ENCODE data around the gene DBNDD2.

DBNDD2 gene

GRCh38 chr20:45419188-45420091, 11.4 kb downstream of the DBNDD2 start:
- no peak for DNase-seq

GRCh38 chr20:45420125-45420524, 12.0 kb downstream of the DBNDD2 start:
- DNase-seq = no peak

GRCh38 chr20:45423700-45424099, 15.6 kb downstream of the DBNDD2 start:
- no peak for DNase-seq

- DNase-seq = no peak
Observed at GRCh38 chr20:45425561-45425960, 17.5 kb downstream of the DBNDD2 start.

- no peak for DNase-seq
Observed at GRCh38 chr20:45426320-45427016, 18.4 kb downstream of the DBNDD2 start.

- no peak for DNase-seq
Observed at GRCh38 chr20:45427236-45428149, 19.4 kb downstream of the DBNDD2 start.

- DNase-seq = no peak
Observed at GRCh38 chr20:45429618-45430017, 21.5 kb downstream of the DBNDD2 start.

GRCh38 chr20:45432294-45432693, 24.2 kb downstream of the DBNDD2 start:
- no peak for DNase-seq

- DNase-seq = no peak
Observed at GRCh38 chr20:45433316-45433715, 25.2 kb downstream of the DBNDD2 start.

- no peak for DNase-seq
Observed at GRCh38 chr20:45433976-45434375, 25.9 kb downstream of the DBNDD2 start.

GRCh38 chr20:45436732-45437485, 28.8 kb downstream of the DBNDD2 start:
- peak; percentile 10 for DNase-seq

GRCh38 chr20:45440424-45440823, 32.3 kb downstream of the DBNDD2 start:
- no peak for DNase-seq

GRCh38 chr20:45440891-45441685, 33.0 kb downstream of the DBNDD2 start:
- no peak for DNase-seq

GRCh38 chr20:45441746-45442145, 33.7 kb downstream of the DBNDD2 start:
- no peak for DNase-seq

GRCh38 chr20:45444050-45444449, 36.0 kb downstream of the DBNDD2 start:
- no peak for DNase-seq

- DNase-seq = no peak
Observed at GRCh38 chr20:45445805-45446562, 37.9 kb downstream of the DBNDD2 start.

GRCh38 chr20:45448270-45448669, 40.2 kb downstream of the DBNDD2 start:
- DNase-seq = no peak

GRCh38 chr20:45449528-45449927, 41.4 kb downstream of the DBNDD2 start:
- no peak for DNase-seq

GRCh38 chr20:45450097-45450818, 42.2 kb downstream of the DBNDD2 start:
- DNase-seq = peak; percentile 6

- DNase-seq = no peak
Observed at GRCh38 chr20:45452238-45452637, 44.1 kb downstream of the DBNDD2 start.

Data from DMS 273 treated with DMSO at 0.1 percent for 48 hours (cell line).